H54 (cell line): ENCODE data around the gene SSX2IP.
A peak's percentile ranks its signal among the peaks of the same experiment; 100 is the strongest.
"Not testable (repeated sequence)": the region's sequence is repeated elsewhere in the genome, so short reads cannot be mapped to it uniquely, and the experiment has no call there.

Experiments
- DNase-seq: peaks from one replicate; pipeline ENCODE4 v3.0.0; 2011; ENCODE audit warnings: low spot score, mixed read lengths; ENCODE audit not compliant: insufficient read length
- FAIRE-seq: peaks from 3 replicates; lab custom pipeline; 2011; peaks lifted over from hg19 to GRCh38; lab: Jason Lieb, UNC
- POLR2A ChIP-seq: IDR thresholded peaks from 2 replicates; pipeline ENCODE4 v1.6.1; 2011; ENCODE audit warnings: low read depth, mild to moderate bottlenecking, low read length

Gene SSX2IP

DNA sequence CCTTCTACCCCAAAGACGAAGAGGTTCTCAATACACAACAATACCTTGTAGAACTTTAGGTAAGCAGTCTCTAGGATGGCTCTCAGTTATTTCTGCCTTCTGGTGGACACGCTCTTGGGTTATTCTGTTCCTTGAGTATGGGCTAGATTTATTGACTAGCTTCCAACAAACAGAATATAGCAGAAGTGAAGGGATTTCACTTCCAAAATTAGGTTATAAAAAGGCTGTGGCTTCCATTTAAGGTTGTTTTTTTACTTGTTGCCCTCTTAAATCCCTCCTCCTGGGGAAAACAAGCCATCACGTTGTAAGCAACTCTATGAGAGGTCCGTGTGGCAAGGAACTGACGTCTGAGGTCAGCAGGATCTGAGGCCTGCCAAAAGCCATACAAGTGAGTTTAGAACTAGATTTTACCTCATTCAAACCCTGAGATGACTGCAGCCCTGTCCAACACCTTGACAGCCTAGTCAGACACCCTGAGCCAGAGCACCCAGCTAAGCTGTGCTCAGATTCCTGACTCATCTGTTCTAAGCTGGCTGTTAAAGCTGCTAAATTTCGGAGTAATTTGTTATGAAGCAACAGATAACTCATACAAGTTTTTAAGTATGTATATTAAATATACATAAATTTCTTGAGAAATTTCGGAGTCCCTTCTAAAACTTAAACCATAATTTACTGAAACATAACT lies 12.7 kb downstream of the SSX2IP start:
- FAIRE-seq (no peak), DNase-seq (no peak)
- TF ChIP-seq POLR2A, result no peak

DNA sequence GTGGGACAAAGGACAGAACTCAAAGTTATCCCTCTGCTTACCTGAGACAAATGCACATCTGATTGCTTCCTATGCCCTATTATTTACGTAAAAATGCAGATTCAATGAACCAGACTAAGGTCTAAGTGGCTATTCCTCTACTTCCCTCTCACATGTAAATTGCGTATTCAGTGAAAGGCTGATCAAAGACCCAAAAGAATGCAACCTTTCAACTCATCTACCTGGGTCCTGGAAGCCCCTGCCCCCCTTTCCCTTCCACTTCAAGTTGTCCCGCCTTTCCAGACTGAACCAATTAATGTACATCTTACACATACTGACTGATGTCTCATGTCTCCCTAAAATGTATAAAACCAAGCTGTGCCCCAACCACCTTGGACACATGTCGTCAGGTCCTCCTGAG lies 14.6 kb downstream of the SSX2IP start:
- TF ChIP-seq POLR2A, result no peak
- no peak for DNase-seq
- FAIRE-seq, result no peak

DNA sequence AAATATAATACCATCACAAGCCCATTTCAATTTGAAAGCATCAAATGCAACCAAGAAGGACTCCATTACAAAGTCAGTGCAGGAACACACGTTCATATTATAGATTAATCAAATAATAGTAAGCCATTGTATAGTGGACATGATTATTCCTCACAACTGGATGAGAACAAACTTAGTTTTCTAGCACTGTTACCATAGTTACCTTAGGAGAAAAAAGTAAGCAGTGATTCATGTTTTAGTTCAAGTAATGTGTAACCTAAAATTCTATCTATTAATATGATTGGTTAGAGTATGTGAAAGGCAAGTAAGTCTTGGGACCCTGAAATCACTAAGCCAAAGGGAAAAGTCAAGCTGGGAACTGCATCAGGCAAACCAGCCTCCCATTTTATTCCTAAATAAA lies 15.2 kb downstream of the SSX2IP start:
- peak; percentile 36 for FAIRE-seq
- DNase-seq, result no peak
- no peak for TF ChIP-seq POLR2A

DNA sequence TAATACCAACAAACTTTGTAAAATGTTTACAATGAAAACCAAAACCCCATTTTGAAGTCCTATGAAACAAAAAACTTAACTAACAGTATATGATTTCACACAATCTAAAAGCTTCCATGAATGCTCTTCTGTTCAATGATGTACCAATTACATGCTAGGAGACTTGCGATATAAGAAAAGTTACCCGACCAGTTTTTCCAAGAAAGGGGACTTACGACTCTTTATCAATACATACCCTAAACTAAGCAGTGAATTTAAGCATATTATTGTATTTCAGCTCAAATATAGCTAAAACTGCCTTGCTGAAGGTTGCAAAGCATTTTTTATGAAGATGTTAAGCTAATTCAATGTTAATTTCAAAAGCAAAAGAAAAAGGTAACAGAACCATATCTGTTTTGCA lies 15.6 kb downstream of the SSX2IP start:
- no peak for TF ChIP-seq POLR2A
- FAIRE-seq (no peak), DNase-seq (no peak)

DNA sequence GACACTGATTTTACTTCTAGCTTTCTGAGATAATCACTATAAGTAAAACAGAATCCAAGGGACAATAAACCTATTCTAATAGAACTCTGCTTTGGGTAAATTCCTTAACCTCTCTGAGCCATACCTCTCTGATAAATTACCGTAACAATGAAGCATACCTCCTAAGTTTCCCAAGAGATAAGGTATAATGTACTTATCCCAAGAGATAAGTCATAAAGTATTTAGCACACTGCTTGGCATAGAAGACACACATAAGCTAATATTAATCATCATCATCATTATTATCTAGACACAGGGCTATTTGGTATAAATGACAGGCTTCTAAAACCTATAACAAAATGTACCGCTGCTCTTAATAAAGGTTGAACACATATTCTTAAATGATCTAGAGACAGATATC lies 16.2 kb downstream of the SSX2IP start:
- no peak for FAIRE-seq
- TF ChIP-seq POLR2A, result no peak
- no peak for DNase-seq

DNA sequence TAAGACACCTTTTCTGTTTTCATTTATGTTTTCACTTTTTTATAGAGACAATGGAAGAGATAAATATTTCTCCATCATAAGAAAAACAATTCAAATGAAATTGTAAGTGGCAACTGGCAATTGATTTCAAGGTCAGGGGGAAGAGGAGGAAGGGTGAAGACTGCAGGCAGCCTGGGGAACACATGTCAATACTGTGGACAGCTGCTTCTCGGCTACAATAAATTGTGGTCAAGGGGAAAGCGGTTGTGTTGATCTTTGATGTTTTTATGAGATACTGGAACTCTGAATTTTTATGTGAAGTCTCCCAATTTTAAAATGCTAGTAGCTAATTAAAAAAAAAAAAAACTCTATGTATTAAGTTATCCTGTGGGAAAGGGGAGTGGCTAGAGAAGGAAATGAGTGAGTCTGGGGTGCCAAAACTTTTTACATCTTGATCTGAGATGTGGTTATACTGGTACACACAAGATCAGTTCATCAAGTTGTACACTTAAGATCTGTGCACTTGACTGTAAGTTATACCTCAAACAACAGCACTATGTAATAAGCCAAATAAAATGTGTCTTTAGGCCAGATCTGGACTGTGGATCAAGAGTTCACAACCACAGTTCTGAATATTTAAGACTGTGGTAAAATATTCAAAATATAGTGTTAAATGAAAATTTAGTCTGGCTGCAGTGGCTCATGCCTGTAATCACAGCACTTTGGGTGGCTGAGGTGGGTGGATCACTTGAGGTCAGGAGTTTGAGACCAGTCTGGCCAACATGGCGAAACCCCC lies 18.0 kb downstream of the SSX2IP start:
- no peak for TF ChIP-seq POLR2A
- DNase-seq, result no peak
- FAIRE-seq, result no peak

DNA sequence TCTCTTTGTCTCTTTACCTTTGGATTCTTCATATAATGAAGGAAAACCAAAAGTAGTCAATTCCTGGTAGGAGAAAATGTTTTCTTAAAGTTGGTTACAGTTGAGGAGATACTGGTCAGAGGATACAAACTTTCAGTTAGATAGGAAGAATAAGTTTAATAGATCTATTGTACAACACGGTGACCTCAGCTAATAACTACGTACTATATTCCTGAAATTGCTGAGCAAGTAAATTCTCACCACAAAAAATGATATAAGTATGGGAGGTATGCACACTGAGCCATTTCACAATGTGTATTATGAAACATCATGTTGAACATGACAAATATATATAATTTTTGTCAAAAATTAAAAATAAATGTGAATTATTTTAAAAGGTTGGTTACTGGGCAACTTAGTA lies 20.4 kb downstream of the SSX2IP start:
- DNase-seq (no peak), FAIRE-seq (no peak)
- TF ChIP-seq POLR2A, result no peak

DNA sequence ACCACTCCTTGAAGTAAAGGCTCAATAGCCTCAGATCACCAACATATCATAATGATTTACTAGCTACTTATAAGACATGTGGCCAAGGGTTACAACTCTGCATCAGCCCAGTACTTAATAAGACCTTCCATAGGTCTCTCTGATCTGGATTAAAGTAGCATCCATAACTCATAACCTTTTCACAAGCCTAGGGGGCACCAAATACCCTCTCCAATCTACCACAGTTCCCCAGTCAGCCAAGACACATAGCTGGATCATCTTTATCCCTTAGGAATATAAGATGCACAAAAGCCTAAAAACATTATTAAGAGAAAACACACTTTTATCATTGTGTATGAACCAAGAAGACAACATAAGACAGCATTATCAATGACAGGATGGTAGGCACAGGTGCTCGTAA lies 22.1 kb downstream of the SSX2IP start:
- no peak for TF ChIP-seq POLR2A
- FAIRE-seq (peak; percentile 83), DNase-seq (no peak)

DNA sequence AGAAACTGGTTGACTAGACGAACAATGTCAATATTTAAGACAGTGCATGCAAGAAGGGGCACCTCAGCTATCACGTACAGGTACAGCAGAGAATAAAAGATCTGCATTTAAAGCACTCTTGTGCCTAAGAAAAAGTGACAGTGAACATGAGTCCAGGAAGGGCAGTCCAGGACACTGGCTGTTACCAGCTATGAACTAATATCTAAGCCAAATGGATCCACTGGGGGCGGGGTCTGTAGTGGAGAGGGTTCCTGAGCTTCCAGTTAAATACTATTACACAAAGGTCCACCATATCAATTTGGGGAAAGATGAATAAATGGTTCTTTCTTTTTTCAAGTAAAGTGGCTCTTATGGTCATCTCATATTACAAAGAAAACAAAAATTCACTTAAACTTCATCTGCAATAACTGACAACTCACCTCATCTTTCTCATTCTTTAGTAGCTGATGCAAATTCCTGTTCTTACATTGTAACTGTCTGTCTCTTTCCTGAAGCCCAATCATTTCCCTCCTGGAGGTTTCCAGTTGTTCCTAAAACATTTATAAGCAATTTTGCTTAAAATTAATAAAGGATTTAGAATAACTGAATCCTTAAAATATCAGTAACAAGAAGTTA lies 24.5 kb downstream of the SSX2IP start:
- FAIRE-seq (peak; percentile 11), DNase-seq (no peak)
- no peak for TF ChIP-seq POLR2A

DNA sequence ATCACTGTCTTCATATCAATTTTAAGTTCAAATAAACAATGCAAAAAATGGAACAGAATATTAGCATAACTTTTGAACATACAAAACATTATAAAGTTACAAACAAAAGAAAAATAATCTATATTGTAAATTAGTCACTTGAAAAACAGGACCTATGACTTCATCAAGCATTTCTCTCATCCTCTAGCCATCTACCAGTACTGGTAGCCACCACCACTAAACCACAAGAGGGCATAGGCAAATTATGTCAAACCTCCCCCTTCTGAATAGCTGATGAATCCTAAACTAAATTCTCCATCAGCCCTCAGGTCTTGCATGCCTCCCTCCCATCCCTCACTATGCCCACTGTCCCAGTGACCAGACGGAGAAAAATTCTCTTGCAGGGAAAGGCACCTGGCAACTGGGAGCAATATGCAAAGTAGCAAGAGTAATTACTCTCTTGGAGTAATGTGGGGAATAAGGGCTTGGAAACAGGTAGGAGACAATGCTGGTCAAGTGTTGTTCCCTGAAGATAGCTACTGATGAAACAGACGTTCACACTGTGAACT lies 37.1 kb downstream of the SSX2IP start:
- FAIRE-seq (peak; percentile 67), DNase-seq (peak; percentile 7)
- no peak for TF ChIP-seq POLR2A

DNA sequence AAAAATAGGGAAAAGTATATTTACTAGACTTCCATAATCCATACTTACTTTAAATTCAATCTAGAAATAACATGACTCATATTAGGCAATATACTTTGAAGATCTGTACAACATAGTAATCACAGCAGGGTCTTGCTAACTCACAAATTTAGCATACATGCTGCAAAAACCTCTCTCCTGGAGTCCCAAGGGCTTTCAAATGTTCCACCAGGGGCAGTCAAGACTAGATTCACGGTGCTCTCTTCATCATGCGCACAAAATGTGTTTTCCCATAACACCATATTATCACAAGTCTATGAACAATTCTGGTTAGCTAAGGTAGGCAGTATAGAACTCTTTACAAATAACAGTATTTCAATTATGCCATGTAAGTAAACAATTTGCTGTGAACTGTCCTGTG lies 45.8 kb downstream of the SSX2IP start:
- DNase-seq (no peak), FAIRE-seq (no peak)
- no peak for TF ChIP-seq POLR2A

DNA sequence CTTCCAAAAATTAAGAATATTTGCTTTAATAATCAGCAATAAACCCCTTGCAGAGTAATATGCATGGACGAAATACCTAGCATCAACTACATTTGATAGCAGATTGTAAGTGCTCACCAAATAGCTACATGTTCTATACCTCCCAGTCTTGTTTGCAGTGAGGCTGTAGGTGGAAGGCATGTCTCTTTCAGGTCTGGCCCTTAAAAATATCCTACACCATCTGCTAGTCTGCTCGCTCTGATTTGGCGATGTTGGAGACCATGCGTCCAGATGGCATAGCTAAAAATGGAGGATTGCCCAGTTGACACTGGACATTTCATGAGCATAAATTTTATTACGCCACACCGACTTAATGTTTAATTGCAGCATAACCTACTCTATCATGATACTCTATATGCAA lies 47.1 kb downstream of the SSX2IP start:
- FAIRE-seq (no peak), DNase-seq (no peak)
- TF ChIP-seq POLR2A, result no peak

DNA sequence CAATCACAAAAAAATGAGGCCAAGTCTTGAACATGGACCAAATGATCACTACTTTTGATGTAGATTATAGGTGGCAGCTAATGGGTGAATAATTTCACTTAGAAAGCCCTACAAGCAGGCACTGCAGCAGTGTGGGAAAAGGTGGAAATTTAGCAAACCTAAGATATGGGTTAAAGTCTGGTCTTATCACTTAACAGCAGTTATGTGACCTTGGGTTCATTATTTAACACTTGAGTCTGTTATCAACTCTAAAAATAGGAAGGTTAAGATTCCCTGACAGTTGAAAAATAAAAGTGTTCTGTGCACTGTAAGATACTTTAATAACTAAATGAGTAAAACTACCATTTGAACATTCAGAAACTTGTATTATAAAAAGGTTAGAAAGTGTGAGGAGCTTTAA lies 47.5 kb downstream of the SSX2IP start:
- no peak for TF ChIP-seq POLR2A
- FAIRE-seq (no peak), DNase-seq (no peak)

DNA sequence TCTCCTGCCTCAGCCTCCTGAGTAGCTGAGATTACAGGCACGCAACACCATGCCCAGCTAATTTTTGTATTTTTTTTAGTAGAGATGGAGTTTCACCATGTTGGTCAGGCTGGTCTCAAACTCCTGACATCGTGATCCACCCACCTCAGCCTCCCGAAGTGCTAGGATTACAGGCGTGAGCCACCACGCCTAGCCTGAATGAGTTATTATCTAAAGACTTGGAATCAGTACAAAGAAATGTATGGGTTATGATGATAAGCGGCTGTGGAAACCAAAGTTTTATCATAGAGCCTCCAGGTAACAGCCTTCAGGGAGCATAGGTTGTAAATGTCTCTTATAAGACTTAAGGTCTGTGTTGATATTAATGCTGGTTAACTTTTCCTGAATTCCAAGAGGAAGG lies 50.5 kb downstream of the SSX2IP start:
- DNase-seq, FAIRE-seq: not testable (repeated sequence)

DNA sequence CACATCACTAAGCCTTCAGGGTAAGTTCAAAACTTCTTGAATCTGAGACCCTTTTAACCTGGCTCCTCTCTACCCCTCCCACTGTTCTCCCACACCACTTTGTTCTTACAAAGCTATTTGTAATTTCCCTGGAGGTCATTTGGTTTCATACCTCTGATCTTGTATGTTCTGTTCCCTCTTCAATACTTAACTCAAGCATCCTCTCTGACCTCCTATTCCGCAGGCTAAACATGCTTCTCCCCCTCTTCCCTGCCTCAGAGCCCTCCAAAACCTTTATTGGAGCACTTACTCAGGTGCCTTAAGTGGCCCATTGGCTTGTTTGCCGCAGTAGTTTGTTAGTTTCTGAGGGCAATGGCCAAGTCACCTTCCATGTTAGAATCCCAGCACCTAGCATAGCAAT lies 54.8 kb downstream of the SSX2IP start:
- FAIRE-seq (no peak), DNase-seq (no peak)
- no peak for TF ChIP-seq POLR2A
